PFSK-1 (cell line): ENCODE data around the gene KNSTRN.

ENCODE experiments used
- POLR2AphosphoS5 ChIP-seq: IDR thresholded peaks from 2 replicates; pipeline ENCODE4 v1.6.1; 2012; ENCODE audit warnings: low read depth, mild to moderate bottlenecking, control low read depth, low read length, moderate library complexity
- REST ChIP-seq, 2 experiments: IDR thresholded peaks; 2 replicates each; pipeline versions ENCODE4 v1.6.1 to v1.8.0; 2011 to 2012; ENCODE audit warnings: low read depth in 2 of 2, low read length in 2 of 2, control low read depth in 1 of 2, inconsistent platforms in 1 of 2, mild to moderate bottlenecking in 1 of 2, moderate library complexity in 1 of 2; ENCODE audit not compliant: insufficient read depth in 1 of 2

- TF ChIP-seq POLR2AphosphoS5 (no peak), REST (IDR thresholded peaks at IDR 0.05; ENCODE audit: insufficient read depth in 1 of 2, low read depth in 2 of 2, low read length in 2 of 2) (no peak)
These were observed 13.6 kb upstream of the KNSTRN start for GRCh38 chr15:40368719-40369473.
